GM19452 (cell line): Measurements from ENCODE around the gene LMO2.
"Not testable (repeated sequence)": the region's sequence is repeated elsewhere in the genome, so short reads cannot be mapped to it uniquely, and the experiment has no call there.

Experiments used
- ATAC-seq: cut with Tn5 transposase; IDR thresholded peaks from one replicate; pipeline ENCODE4 v1.9.1; 2021; ENCODE audit not compliant: unreplicated experiment

LMO2 gene

GRCh38 chr11:33863418-33864172 is 28.3 kb downstream of the LMO2 start:
- no peak for ATAC-seq

GRCh38 chr11:33861941-33862589 is 29.8 kb downstream of the LMO2 start:
- no peak for ATAC-seq

GRCh38 chr11:33861386-33861785 is 30.5 kb downstream of the LMO2 start:
- ATAC-seq, result no peak

DNA sequence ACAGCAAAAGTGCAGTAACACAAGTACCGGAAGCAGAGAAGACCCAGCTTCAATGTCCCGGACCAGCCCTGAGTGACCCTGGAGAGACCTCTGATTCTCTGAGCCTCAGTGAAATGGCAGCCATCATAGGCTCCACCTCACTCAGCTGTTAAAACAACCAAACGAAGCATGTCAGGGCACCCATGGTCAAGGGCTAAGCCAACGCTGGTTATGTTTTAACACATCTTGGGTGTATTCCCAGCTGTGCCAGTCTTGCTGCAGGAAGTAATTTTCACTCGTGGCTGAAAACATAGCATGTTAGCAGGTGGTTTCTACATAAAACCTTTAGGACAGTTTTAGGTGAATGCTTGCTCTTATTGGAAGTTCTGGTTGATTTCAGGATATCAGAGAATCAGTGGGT is 30.9 kb downstream of the LMO2 start:
- ATAC-seq, result no peak

DNA sequence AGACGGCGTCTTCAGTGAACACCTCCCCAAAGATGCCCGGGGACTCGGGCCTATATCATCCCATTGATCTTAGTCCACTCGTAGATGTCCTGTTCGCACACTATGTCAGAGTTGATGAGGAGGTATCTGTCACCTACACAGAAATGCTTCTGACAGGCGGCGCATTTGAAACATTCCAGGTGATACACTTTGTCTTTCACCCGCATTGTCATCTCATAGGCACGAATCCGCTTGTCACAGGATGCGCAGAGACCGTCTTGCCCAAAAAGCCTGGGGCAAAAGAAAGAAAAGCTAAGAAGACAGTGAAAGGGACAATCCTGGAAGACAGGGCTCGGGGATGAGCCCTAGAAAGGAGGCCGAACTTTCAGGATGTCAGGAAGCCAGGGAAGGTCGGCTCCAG is 32.6 kb downstream of the LMO2 start:
- no peak for ATAC-seq

DNA sequence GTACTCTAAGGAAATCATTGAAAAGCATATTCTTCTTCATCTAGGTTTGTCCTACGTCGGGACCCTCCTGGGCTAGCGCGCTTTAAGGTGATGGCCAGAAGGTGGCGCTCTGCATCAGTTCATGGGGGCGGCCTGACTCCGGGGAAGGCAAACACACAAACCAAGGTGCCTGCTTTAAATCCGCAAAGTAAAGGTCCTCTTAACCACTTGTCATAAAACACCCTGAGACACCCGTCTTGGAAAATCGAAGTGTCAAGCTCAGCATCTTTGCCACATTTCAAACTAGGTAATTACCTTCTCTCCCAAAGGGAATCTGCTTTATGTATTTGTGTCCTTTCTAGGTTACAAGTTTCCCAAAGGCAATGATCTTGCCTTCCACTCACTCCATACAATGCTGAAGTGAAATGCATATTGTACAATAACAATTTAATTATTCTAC is 33.9 kb downstream of the LMO2 start:
- ATAC-seq, result no peak

- ATAC-seq, result no peak
Measured at GRCh38 chr11:33855500-33855899, 36.4 kb downstream of the LMO2 start.

DNA sequence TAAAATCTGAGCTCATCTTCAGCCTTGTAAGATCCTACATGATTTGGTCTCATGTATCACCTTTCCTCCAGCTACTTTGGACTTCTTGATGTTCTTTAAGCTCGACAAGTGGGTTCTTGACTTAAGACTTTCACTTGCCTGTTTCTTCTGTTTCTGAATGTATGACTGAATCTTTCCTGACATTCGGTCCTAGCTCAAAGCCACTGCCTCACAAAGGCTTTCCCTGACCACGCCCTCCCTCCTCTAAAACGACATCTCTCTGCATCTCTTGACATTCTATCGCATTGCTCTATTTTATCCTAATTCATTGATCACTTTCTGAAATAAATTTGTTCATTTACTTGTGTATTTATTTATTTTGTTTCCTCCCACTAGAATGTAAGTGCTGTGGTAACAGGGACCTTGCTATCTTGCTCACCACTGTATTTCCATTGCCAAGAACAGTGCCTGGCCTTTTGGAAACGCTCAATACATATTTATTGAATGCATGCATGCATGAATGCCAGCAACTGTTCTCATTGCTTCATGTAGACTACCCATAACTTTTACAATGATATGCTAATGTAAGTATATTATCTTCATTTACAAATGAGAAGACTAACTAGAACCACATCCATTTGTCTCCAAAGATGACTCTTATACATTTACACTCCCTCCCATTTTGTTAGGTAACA is 43.0 kb downstream of the LMO2 start:
- ATAC-seq, result no peak

DNA sequence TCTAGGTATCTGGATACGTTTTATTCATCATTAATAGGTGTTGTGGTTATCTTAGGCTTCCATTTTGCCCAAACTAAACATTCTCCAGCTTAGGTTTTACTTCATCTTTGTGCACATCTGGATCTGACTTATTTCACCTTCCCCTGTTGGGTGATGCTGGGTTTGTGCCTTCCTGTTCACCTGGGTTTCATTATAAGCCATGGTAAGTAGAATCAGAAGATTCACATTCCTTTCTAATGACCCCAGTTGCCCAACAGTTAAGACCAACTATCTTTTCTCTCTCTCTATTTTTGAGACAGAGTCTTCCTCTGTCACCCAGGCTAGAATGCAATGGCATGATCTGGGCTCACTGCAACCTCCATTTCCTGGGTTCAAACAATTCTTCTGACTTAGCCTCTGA is 44.6 kb downstream of the LMO2 start:
- ATAC-seq, result no peak

- ATAC-seq, result no peak
Measured at GRCh38 chr11:33844236-33844635, 47.6 kb downstream of the LMO2 start.

- ATAC-seq, result no peak
Measured at GRCh38 chr11:33843018-33843417, 48.9 kb downstream of the LMO2 start.

DNA sequence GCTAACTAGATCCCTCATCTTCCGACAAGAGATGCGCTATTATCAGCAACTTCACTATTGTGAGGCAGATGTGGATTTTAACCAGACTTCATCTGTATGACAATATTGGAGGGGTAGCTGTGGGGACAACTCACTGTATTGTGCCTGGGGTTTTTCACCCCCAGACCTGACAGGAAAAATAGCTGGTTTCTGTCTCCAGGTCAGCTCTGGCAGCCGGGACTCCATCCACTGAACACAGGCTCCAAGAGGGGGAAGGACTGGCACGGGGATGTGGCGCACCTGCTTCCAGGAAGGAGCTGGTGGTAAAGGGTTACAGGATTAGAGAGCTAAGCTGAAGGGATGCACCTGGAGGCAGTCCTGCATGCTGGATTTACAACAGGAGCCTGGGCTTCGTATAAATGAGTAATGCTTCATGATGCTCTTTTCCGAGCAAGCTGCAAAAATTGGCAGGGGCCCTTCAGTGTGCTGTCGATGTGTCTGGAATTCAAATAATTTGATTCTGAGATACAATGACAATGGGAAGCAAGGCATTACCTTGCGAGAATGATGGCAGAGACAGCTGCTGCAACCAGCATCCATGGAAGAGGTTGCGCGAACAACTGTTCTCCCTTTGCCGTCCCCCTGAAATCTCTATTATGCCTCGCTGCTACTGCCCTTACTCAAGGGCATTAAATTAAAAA is 49.5 kb downstream of the LMO2 start:
- ATAC-seq, result no peak

GRCh38 chr11:33838234-33838633 is 53.6 kb downstream of the LMO2 start:
- ATAC-seq, result not testable (repeated sequence)

DNA sequence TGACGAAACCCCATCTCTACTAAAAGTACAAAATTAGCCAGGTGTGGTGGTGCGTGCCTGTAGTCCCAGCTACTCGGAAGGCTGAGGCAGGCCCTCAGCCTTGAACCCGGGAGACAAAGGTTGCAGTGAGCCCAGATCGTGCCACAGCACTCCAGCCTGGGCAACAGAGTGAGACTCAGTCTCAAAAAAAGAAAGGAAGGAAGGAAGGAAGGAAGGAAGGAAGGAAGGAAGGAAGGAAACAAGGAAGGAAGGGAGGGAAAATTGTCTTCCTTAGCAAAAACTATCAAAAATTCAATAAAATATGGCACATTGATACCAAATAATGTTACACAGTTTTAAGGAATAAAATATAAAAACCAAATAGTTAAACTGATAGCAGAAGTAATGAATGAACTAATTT is 54.5 kb downstream of the LMO2 start:
- not testable (repeated sequence) for ATAC-seq

DNA sequence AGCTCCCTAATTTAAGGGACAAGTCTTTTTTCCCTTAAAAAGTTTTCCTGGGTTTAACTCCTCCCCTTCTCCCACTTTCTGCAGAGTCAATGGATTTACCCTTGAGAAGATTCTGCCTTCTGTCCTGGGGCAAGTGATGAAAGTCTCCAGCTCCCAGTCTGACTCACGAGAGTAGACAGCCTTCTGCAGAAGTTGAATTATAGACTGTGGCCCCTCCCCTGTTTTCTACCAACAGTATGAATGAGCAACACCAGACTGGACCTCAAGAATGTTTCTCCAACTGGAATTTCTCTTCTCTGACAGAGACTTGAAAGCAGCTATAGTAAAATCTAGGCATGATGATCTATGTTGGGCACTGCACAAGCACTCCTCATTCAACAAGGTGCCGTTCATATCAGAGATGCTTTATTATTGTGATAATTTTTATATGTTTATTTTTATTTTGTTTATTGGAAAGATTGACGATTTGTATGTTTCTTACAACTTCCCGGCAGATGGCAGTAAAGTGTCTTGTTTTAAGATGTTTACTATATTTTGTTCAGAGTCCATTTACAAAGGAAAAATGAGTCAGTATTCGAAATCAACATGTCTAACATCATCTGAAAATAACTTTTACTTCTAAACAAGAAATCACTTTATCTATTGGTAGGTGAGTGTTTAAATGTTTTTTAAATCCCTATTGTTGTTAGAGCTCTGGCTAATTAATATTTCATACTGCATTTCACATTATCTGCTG is 56.6 kb downstream of the LMO2 start:
- no peak for ATAC-seq

- no peak for ATAC-seq
Measured at GRCh38 chr11:33832676-33833075, 59.2 kb downstream of the LMO2 start.

DNA sequence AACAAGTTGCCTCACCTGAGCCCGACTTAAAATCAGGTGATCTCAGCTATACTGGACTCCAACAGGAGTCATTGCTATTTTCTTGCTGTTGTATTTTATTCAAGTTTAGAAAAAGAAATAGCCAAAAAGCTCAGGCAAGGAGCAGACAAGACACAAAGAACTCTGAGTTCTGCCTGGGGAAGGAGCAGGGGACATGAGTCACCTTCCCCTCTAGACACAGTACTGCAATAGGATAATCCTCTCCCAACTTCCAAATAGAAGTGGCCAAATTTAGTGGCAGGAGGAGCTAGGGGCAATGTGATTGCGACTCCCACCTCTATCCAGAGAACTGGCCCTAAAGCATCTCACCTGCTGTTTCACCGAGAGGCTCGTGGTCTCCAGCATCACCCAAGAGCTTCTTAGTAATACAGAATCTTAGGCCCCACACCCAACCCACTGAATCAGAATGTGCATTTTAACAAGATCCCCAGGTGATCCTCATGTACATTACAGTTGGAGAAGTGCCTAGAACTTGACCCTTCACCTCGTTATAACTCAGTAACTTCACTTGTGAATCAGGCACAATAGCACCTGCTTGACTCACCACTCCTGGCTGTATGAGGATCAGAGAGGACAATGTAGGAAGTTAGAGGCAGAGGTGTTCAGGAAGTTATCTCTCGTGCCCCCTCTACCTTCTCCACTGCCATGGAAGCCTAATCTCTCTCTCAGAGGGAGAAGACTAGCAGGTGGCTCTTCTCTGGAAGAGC is 60.8 kb downstream of the LMO2 start:
- no peak for ATAC-seq

DNA sequence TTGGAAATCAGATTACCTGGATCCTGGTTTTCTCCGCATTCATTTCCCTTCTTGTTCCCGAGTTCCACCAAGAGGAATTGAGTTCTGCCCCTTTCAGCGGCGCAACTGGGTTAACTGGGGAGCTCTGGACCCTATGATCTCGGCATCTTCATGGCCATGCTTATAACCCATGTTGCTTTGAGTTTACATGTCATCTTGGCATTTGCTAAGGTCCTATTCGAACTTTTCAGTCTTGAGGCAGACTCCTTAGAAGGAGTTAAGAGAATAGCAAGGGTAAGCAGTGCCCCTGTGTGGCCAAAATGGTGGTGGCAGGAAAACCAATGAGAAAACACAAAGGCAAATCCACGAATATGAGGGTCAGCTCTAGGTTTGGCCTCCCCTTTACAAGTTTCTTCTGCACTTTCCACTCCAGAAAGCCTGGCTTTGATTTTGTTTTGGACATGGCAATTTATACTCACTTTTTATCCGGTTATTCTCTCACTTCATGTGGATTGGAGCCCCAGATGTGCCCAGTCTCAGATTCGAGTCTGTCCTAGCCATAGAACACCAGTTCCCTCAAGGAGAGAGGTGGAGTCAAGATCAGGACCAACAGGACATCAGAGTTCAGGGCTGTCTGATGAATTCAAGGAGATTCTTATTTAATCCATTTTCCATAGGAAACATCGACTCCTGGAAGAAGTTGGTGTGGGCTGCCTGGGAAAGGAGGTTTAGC is 62.3 kb downstream of the LMO2 start:
- ATAC-seq, result no peak

- ATAC-seq, result no peak
Measured at GRCh38 chr11:33828604-33829429, 63.1 kb downstream of the LMO2 start.
